AG10803 (cell line): ENCODE results near the gene SMARCAL1.

Experiments used
- DNase-seq: peaks from one replicate; pipeline ENCODE4 v3.0.0; 2010; ENCODE audit warnings: low read depth
- H3K4me3 ChIP-seq: 2 replicates; pipeline ENCODE4 v1.5.1; 2011; ENCODE audit warnings: mild to moderate bottlenecking, low read length, control low read depth
- TF ChIP-seq, protein P1 (sequence below): conservative IDR thresholded peaks from 2 replicates; pipeline ENCODE4 v1.5.1; 2011; ENCODE audit warnings: mild to moderate bottlenecking, low read length, control low read depth, inconsistent platforms

Gene SMARCAL1

GRCh38 chr2:216412022-216412999 lies at the start of gene SMARCAL1:
Gene SMARCAL1, plus strand, starts transcription at chr2:216412484. Its CDS starts 2,221 bp downstream, at chr2:216414705.
- TF ChIP-seq, protein P1, sequence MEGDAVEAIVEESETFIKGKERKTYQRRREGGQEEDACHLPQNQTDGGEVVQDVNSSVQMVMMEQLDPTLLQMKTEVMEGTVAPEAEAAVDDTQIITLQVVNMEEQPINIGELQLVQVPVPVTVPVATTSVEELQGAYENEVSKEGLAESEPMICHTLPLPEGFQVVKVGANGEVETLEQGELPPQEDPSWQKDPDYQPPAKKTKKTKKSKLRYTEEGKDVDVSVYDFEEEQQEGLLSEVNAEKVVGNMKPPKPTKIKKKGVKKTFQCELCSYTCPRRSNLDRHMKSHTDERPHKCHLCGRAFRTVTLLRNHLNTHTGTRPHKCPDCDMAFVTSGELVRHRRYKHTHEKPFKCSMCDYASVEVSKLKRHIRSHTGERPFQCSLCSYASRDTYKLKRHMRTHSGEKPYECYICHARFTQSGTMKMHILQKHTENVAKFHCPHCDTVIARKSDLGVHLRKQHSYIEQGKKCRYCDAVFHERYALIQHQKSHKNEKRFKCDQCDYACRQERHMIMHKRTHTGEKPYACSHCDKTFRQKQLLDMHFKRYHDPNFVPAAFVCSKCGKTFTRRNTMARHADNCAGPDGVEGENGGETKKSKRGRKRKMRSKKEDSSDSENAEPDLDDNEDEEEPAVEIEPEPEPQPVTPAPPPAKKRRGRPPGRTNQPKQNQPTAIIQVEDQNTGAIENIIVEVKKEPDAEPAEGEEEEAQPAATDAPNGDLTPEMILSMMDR: no peak
- peak; percentile 97 for DNase-seq
- H3K4me3 ChIP-seq: peak within 1 kb of the TSS; percentile 92

DNA sequence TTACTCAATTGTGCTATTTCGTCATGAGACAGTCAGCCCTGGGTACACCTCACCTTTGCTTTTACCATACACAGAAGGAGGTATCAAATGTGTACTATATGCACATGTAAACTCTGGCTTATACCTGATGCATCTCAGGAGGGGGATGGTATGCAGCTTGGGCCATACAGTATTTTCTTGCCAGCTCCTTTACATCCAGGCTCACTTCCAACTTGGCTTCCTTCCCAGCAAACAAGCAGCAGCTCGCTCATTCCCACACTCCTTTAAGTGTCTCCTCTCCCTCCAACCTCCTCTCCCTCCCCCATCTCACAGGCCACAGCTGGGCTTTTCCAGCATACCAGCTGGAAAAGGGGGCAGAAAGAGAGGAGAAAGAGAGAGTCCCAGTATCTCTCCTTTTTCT lies 49.6 kb upstream of the SMARCAL1 start:
- no peak overlapping the region for H3K4me3 ChIP-seq
- peak; percentile 49 for DNase-seq
- TF ChIP-seq, protein P1: no peak

DNA sequence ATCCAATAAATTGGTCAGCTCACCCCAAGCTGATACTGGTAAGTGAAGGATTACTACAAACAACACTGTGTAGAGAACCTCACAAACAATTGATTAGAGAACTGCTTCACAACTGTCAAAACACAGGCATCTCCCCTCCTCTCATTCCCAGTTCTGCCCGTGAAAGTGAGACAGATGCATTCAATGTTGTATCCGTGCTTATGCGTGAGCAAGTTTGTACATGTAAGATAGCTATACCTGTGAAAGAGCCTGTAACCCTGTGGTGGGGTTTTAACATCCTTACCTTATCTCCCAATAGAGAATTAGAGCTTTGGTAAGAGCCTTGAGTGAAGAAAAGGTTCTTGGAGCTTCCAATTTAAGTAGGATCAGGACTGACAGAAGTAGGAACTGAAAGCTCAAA lies 49.1 kb upstream of the SMARCAL1 start:
- DNase-seq: no peak
- TF ChIP-seq, protein P1: no peak

GRCh38 chr2:216365518-216365917 lies 46.8 kb upstream of the SMARCAL1 start:
- no peak for DNase-seq
- H3K4me3 ChIP-seq: no peak overlapping the region
- TF ChIP-seq, protein P1: no peak

More for the DNA sequence above, 49.1 kb upstream of the SMARCAL1 start:
- no peak overlapping the region for H3K4me3 ChIP-seq

- DNase-seq: peak; percentile 31
- no peak overlapping the region for H3K4me3 ChIP-seq
- TF ChIP-seq, protein P1: no peak
Observed at GRCh38 chr2:216366777-216367471, 45.4 kb upstream of the SMARCAL1 start.

GRCh38 chr2:216369821-216370220 lies 42.5 kb upstream of the SMARCAL1 start:
- peak overlapping the region; percentile 87 for H3K4me3 ChIP-seq
- no peak for DNase-seq
- TF ChIP-seq, protein P1: no peak
